ENCODE data around the gene KRTAP10-8.

The KRTAP10-8 gene

DNA sequence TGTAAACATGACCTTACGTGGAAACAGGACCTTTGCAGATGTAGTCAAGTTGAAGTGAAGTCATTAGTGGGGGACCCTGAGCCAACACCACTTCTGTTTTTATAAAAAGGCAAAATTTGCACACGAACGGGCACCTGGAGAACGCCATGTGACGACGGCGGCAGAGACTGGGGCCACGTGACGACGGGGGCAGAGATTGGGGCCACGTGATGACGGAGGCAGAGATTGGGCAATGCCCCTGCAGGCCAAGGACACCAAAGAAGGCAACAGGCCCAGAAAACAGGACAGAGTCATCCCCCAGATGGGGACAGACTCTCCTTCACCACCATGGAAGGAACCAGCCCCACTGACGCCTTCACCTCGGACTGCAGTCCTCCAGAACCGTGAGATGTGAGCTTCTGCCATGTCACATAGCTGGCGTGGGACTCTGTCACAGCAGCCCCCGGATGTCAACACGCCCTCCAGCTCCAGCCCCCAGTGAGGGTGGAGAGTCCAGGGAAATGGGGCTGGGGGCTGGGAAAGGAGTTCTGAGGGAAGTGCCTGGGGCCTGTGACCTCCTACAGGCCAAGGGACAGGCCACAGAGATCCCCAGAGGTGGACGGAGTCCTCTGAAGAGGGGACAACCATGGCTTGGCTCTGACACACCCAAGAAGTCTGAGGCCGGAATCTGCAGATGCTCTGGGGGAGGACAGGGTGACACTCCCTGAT lies 38.5 kb downstream of the KRTAP10-8 start:
- H3K4me3 ChIP-seq (replicated peaks; ENCODE audit: low read depth, low read length), result no peak overlapping the region
- TF ChIP-seq, protein P1, sequence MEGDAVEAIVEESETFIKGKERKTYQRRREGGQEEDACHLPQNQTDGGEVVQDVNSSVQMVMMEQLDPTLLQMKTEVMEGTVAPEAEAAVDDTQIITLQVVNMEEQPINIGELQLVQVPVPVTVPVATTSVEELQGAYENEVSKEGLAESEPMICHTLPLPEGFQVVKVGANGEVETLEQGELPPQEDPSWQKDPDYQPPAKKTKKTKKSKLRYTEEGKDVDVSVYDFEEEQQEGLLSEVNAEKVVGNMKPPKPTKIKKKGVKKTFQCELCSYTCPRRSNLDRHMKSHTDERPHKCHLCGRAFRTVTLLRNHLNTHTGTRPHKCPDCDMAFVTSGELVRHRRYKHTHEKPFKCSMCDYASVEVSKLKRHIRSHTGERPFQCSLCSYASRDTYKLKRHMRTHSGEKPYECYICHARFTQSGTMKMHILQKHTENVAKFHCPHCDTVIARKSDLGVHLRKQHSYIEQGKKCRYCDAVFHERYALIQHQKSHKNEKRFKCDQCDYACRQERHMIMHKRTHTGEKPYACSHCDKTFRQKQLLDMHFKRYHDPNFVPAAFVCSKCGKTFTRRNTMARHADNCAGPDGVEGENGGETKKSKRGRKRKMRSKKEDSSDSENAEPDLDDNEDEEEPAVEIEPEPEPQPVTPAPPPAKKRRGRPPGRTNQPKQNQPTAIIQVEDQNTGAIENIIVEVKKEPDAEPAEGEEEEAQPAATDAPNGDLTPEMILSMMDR (IDR thresholded peaks at IDR 0.05; ENCODE audit: low read depth, low read length, missing control alignments), result no peak
- DNase-seq (ENCODE audit: extremely low read depth, low read depth), result no peak

DNA sequence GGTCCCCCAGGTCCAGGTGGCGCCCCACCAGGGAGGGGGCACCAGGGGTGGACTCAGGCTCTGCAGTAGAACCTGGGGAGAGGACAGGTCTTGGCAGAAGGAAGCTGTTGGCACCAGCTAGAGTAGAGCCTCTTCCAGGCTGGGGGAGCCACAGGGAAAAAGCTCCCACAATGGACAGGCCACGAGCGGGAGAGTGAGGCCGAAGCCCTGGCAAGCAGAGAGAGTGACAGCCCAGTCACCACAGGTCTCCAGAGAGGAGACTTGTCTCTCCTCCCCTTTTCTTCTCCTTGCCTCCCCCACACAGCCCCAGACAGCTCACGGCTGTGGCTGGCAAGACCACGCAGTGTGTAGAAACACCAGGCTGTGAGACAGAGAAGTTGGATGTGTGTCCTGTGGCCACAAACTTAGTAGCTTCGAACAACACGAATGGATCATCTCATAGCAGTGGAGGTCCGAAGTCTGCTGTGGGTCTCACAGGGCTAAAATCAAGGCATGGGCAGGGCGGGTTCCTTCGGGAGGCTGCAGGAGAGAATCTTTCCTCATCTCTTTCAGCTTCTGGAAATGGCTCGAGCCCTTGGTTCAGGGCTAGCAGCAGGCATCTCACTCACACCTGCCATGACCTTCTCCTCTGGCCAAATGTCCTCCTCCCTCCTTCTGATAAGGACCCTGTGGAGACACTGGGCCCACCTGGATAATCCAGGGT lies 39.2 kb downstream of the KRTAP10-8 start:
- TF ChIP-seq, protein P1 (IDR thresholded peaks at IDR 0.05; ENCODE audit: low read depth, low read length, missing control alignments), result no peak
- DNase-seq (ENCODE audit: extremely low read depth, low read depth), result no peak
- no peak overlapping the region for H3K4me3 ChIP-seq (replicated peaks; ENCODE audit: low read depth, low read length)

DNA sequence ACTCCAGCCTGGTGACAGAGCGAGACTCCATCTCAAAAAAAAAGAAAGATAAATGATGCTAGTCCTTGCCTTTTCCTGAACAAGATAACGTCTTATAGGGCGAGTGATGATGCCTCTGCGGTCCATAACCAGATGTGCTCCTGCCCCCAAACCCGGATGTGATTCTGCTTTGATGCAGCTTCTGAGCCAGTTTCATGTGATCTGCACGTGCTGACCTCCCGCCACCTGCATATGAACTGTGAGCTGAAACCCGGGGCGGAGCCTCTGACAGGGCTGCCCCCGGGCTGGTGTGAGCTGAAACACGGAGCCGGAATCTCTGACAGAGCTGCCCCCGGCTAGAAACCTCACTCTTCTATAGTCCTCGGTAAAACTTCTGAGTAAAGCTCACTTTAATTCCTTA lies 41.2 kb downstream of the KRTAP10-8 start:
- H3K4me3 ChIP-seq (replicated peaks; ENCODE audit: low read depth, low read length), result no peak overlapping the region
- TF ChIP-seq, protein P1 (IDR thresholded peaks at IDR 0.05; ENCODE audit: low read depth, low read length, missing control alignments), result no peak
- no peak for DNase-seq (ENCODE audit: extremely low read depth, low read depth)

DNA sequence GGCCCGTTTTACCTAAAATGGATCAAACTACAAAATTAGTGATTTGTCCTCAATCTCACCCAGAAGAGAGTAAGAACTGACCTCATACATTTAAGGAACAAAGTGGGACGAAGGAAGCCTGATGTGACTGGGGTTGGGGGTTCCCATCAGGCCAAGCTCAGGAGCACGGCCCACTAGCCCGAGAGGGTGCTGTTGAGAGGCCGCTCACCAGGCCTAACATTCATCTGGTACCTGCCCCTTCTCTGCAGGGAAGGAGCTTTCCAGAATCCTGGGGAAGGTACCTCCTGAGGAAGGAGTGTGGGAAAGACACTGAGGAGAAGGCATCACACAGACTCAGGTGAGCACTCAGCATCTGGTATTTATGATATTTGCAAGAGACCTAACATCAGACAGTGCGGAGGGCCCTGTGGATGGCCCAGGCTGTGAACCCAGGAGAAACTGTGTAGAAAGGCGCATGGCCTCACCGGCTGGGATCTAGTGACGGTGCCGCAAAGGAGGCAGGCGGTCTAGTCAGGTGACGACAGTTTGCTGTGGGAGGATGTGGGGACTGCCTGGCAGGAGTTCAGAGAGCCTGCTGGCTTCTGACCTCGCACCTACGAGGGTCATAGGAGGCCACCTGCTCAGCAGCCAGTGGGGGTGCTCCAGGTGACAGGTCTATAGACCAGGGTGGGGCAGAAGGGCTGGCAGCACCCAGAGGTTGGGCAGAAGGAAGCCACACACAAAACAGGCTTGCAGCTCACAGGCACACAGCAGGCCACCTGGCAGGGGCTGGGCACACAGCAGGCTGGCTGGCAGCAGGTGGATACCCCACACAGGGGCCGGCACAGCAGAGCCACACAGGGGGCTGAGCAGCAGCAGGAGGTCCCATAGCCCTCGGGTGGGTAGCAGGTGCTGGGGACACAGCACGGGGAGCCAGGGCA lies 42.0 kb downstream of the KRTAP10-8 start:
- no peak for DNase-seq (ENCODE audit: extremely low read depth, low read depth)
- TF ChIP-seq, protein P1 (IDR thresholded peaks at IDR 0.05; ENCODE audit: low read depth, low read length, missing control alignments), result no peak
- H3K4me3 ChIP-seq (replicated peaks; ENCODE audit: low read depth, low read length), result no peak overlapping the region

DNA sequence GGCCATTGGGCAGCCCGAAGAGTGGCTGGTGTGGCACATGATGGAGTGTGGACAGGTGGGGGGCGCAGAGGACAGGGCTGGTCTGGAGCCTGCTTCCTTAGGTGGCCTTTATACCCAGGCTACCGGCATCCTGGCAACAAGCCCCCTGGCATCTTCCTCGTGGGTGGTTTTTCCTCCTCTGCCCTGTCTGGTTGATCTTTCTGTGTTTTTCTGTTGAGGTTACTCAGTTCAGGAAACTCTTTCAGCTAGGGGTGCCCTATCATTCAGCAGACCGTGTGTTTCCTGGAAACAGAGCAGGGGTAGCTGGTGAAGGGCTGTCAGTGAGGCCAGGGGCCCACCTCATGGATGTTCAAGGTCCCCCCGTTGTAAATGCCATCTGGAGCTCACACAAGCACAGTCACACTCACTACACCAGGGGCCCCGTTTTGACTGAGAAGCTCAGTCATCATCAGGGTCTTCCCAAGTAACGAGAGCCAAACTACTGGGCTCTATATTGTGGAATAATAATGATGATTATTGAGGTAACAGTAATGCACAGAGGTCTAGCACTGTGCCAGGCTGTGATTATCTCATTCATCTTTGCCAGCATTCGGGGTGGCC lies 42.8 kb downstream of the KRTAP10-8 start, which contains the start of gene KRTAP12-4:
Gene KRTAP12-4, minus strand, starts transcription at position 84 of the 600 bp plus-strand sequence. Its CDS starts 45 bp downstream, at position 39.
- TF ChIP-seq, protein P1 (IDR thresholded peaks at IDR 0.05; ENCODE audit: low read depth, low read length, missing control alignments), result no peak

DNA sequence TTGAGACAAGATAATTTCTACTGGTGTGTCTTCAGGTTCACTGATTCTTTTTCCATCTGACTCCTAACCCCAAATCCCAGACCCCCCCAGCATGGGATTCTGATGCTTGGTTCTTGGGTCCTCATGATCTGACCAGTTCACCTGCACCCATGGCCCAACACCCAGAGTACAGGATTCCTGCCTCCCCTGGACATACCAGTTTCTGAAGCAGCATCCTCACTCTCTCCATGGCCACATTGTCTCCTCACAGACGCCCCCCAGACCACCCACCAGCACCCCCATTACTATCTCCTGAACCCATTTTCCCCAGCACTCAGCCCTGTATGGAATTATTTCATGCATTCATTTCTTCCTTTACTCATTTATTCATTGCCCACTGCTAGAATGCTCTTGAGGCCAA lies 45.0 kb downstream of the KRTAP10-8 start:
- no peak overlapping the region for H3K4me3 ChIP-seq (replicated peaks; ENCODE audit: low read depth, low read length)
- TF ChIP-seq, protein P1 (IDR thresholded peaks at IDR 0.05; ENCODE audit: low read depth, low read length, missing control alignments), result no peak
- DNase-seq (ENCODE audit: extremely low read depth, low read depth), result no peak

More for the DNA sequence above, 42.8 kb downstream of the KRTAP10-8 start, which contains the start of gene KRTAP12-4:
- no peak for DNase-seq (ENCODE audit: extremely low read depth, low read depth)
- no peak within 1 kb of the TSS for H3K4me3 ChIP-seq (replicated peaks; ENCODE audit: low read depth, low read length)

Measured in HFF-Myc (cell line).